WTC11 (cell line): Measurements from ENCODE around the gene ASIC2. TPM values are rescaled to one million over a fixed set of nuclear protein-coding genes. Genes with fewer than 3 reads are reported as not detected.

Source experiments
- ATAC-seq: fragments of 200-7000 bp; cut with Tn5 transposase; 2 replicates; pipeline ENCODE4 v1.10.0; 2021; ENCODE audit warnings: mild to moderate bottlenecking, moderate library complexity
- CTCF ChIA-PET: fragments of 300-600 bp; sonication (Branson Sonifier 250); formaldehyde crosslinking; loops from one replicate; lab custom pipeline; 2021; ENCODE audit warnings: antibody characterized with exemption; lab: Charles Lee
- POLR2A ChIA-PET: fragments of 350-600 bp; sonication (Branson Sonifier 250); formaldehyde crosslinking; loops from one replicate; lab custom pipeline; 2021; ENCODE audit warnings: antibody characterized with exemption; lab: Charles Lee
- DNase-seq: peaks from one replicate; pipeline ENCODE4 v3.0.0; 2021; ENCODE audit warnings: low spot score
- H3K27ac Mint-ChIP-seq: 2 replicates; pipeline ENCODE4 v1.8.0; 2021; ENCODE audit warnings: mixed read lengths
- H3K27me3 Mint-ChIP-seq: 2 replicates; pipeline ENCODE4 v1.8.0; 2021; ENCODE audit warnings: low read depth, mild to moderate bottlenecking, moderate library complexity, mixed read lengths
- H3K36me3 Mint-ChIP-seq: 2 replicates; pipeline ENCODE4 v1.8.0; 2021; ENCODE audit warnings: mixed read lengths
- H3K4me1 Mint-ChIP-seq: 2 replicates; pipeline ENCODE4 v1.8.0; 2022; ENCODE audit warnings: mixed read lengths
- H3K4me3 Mint-ChIP-seq: 2 replicates; pipeline ENCODE4 v1.8.0; 2021; ENCODE audit warnings: mild to moderate bottlenecking, moderate library complexity, mixed read lengths
- H3K9me3 Mint-ChIP-seq: 2 replicates; pipeline ENCODE4 v1.8.0; 2021; ENCODE audit warnings: mixed read lengths
- AFF4 ChIP-seq: sonication (generic); formaldehyde crosslinking; IDR thresholded peaks from 2 replicates; pipeline ENCODE4 v1.8.1; 2023; ENCODE audit warnings: mild to moderate bottlenecking, missing genetic modification reagents, borderline replicate concordance
- ELF4 ChIP-seq: sonication (generic); formaldehyde crosslinking; IDR thresholded peaks from 2 replicates; pipeline ENCODE4 v1.8.1; 2022; ENCODE audit warnings: low read depth, mild to moderate bottlenecking, moderate library complexity, missing genetic modification reagents
- GTF2I ChIP-seq: fragments of 250-450 bp; sonication (Bioruptor Pico); conservative IDR thresholded peaks from 2 replicates; pipeline ENCODE4 v1.4.0; 2021; ENCODE audit warnings: mild to moderate bottlenecking
- HMGA2 ChIP-seq: fragments of 250-450 bp; sonication (Bioruptor Pico); IDR thresholded peaks from 2 replicates; pipeline ENCODE4 v1.4.0; 2021; ENCODE audit warnings: mild to moderate bottlenecking, moderate library complexity
- KAT7 ChIP-seq: sonication (generic); formaldehyde crosslinking; IDR thresholded peaks from 2 replicates; pipeline ENCODE4 v1.8.1; 2023; ENCODE audit warnings: missing genetic modification reagents, mild to moderate bottlenecking, borderline replicate concordance
- MYBL2 ChIP-seq: sonication (generic); formaldehyde crosslinking; IDR thresholded peaks from 2 replicates; pipeline ENCODE4 v1.8.1; 2023; ENCODE audit warnings: mild to moderate bottlenecking, moderate library complexity, missing genetic modification reagents
- SMAD3 ChIP-seq: sonication (generic); formaldehyde crosslinking; IDR thresholded peaks from 2 replicates; pipeline ENCODE4 v1.8.0; 2022; ENCODE audit warnings: missing genetic modification reagents, mild to moderate bottlenecking, borderline replicate concordance
- TEAD1 ChIP-seq: sonication (generic); formaldehyde crosslinking; IDR thresholded peaks from 2 replicates; pipeline ENCODE4 v1.8.0; 2022; ENCODE audit warnings: mild to moderate bottlenecking, missing genetic modification reagents
- TP53 ChIP-seq: sonication (generic); formaldehyde crosslinking; IDR thresholded peaks from 2 replicates; pipeline ENCODE4 v1.8.1; 2023; ENCODE audit warnings: mild to moderate bottlenecking, missing genetic modification reagents
- ZNF219 ChIP-seq: sonication (generic); formaldehyde crosslinking; IDR thresholded peaks from 2 replicates; pipeline ENCODE4 v1.8.0; 2023; ENCODE audit warnings: missing genetic modification reagents, mild to moderate bottlenecking, borderline replicate concordance
- ZNF281 ChIP-seq: sonication (generic); formaldehyde crosslinking; IDR thresholded peaks from 2 replicates; pipeline ENCODE4 v1.8.0; 2023; ENCODE audit warnings: mild to moderate bottlenecking, missing genetic modification reagents
- total RNA-seq: library from RNA; stranded (reverse); gene quantifications from 3 replicates; pipeline ENCODE4 v1.2.3, GENCODE V29; 2021
- TF ChIP-seq, protein P1 (sequence below): sonication (generic); formaldehyde crosslinking; IDR thresholded peaks from 2 replicates; pipeline ENCODE4 v1.8.1; 2023; ENCODE audit warnings: mild to moderate bottlenecking, missing genetic modification reagents
- TF ChIP-seq, protein P2 (sequence below): sonication (generic); formaldehyde crosslinking; IDR thresholded peaks from 2 replicates; pipeline ENCODE4 v1.8.1; 2022; ENCODE audit warnings: low read depth, missing genetic modification reagents, borderline replicate concordance
- TF ChIP-seq, protein P3 (sequence below): fragments of 250-450 bp; sonication (Bioruptor Pico); IDR thresholded peaks from 2 replicates; pipeline ENCODE4 v1.9.0; 2021; ENCODE audit warnings: mild to moderate bottlenecking, borderline replicate concordance

ASIC2 gene
- total RNA-seq, 1 experiment from 2014 or later: 2.7 TPM

DNA sequence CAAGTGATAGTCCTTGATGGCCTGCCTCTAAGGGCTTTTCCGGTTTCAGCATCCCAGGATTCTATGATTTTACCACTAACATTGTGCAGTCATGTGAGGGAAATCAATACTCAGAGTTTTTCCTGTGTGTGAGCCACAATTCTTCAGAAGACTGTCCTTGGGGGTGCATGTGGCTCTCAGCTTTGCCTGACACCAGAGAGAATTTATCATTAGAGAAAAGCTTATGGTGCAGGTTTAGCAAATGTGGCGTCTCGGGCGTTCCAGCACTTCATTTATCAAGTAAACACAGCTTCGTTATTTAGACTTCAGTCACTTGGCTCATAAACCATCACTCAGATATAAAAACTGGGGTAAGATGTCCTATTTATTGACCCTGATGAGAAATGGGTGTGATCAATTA is 238.7 kb downstream of the ASIC2 start:
- TF ChIP-seq, protein P1, sequence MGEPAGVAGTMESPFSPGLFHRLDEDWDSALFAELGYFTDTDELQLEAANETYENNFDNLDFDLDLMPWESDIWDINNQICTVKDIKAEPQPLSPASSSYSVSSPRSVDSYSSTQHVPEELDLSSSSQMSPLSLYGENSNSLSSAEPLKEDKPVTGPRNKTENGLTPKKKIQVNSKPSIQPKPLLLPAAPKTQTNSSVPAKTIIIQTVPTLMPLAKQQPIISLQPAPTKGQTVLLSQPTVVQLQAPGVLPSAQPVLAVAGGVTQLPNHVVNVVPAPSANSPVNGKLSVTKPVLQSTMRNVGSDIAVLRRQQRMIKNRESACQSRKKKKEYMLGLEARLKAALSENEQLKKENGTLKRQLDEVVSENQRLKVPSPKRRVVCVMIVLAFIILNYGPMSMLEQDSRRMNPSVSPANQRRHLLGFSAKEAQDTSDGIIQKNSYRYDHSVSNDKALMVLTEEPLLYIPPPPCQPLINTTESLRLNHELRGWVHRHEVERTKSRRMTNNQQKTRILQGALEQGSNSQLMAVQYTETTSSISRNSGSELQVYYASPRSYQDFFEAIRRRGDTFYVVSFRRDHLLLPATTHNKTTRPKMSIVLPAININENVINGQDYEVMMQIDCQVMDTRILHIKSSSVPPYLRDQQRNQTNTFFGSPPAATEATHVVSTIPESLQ (CRISPR knock-in tag): no peak
- TF ChIP-seq SMAD3 (CRISPR knock-in tag) (no peak), AFF4 (CRISPR knock-in tag) (no peak), ELF4 (CRISPR knock-in tag) (no peak), ZNF281 (no peak), HMGA2 (CRISPR knock-in tag) (no peak), MYBL2 (CRISPR knock-in tag) (no peak)
- TF ChIP-seq, protein P2, sequence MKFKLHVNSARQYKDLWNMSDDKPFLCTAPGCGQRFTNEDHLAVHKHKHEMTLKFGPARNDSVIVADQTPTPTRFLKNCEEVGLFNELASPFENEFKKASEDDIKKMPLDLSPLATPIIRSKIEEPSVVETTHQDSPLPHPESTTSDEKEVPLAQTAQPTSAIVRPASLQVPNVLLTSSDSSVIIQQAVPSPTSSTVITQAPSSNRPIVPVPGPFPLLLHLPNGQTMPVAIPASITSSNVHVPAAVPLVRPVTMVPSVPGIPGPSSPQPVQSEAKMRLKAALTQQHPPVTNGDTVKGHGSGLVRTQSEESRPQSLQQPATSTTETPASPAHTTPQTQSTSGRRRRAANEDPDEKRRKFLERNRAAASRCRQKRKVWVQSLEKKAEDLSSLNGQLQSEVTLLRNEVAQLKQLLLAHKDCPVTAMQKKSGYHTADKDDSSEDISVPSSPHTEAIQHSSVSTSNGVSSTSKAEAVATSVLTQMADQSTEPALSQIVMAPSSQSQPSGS (CRISPR knock-in tag): no peak
- DNase-seq (no peak), ATAC-seq (no peak)
- POLR2A ChIA-PET: no interaction called here
- CTCF ChIA-PET: interaction anchor here (1.2 kb wide), 1 partner anchor 16 kb away, joined by 4 read pairs; no protein-coding TSS in a partner anchor
- H3K27ac Mint-ChIP-seq: no peak overlapping the region
- H3K36me3 Mint-ChIP-seq: no peaks in the 10 kb centered on the region
- H3K4me1 Mint-ChIP-seq: no peaks in the 10 kb centered on the region
- no peak overlapping the region for H3K4me3 Mint-ChIP-seq
- peaks cover 22% of the 10 kb centered on the region for H3K27me3 Mint-ChIP-seq
- H3K9me3 Mint-ChIP-seq: no peaks in the 10 kb centered on the region

- H3K27ac Mint-ChIP-seq: no peak overlapping the region
- H3K27me3 Mint-ChIP-seq: peaks cover 24% of the 10 kb centered on the region
- DNase-seq: no peak
- CTCF ChIA-PET: no interaction called here
- ATAC-seq: no peak
- POLR2A ChIA-PET: no interaction called here
- H3K9me3 Mint-ChIP-seq: no peaks in the 10 kb centered on the region
- H3K36me3 Mint-ChIP-seq: no peaks in the 10 kb centered on the region
- no peak overlapping the region for H3K4me3 Mint-ChIP-seq
- no peaks in the 10 kb centered on the region for H3K4me1 Mint-ChIP-seq
- TF ChIP-seq GTF2I (CRISPR knock-in tag): no peak
- TF ChIP-seq HMGA2 (CRISPR knock-in tag): no peak
- no peak for TF ChIP-seq TP53 (CRISPR knock-in tag)
- TF ChIP-seq ZNF281: no peak
- TF ChIP-seq, protein P3, sequence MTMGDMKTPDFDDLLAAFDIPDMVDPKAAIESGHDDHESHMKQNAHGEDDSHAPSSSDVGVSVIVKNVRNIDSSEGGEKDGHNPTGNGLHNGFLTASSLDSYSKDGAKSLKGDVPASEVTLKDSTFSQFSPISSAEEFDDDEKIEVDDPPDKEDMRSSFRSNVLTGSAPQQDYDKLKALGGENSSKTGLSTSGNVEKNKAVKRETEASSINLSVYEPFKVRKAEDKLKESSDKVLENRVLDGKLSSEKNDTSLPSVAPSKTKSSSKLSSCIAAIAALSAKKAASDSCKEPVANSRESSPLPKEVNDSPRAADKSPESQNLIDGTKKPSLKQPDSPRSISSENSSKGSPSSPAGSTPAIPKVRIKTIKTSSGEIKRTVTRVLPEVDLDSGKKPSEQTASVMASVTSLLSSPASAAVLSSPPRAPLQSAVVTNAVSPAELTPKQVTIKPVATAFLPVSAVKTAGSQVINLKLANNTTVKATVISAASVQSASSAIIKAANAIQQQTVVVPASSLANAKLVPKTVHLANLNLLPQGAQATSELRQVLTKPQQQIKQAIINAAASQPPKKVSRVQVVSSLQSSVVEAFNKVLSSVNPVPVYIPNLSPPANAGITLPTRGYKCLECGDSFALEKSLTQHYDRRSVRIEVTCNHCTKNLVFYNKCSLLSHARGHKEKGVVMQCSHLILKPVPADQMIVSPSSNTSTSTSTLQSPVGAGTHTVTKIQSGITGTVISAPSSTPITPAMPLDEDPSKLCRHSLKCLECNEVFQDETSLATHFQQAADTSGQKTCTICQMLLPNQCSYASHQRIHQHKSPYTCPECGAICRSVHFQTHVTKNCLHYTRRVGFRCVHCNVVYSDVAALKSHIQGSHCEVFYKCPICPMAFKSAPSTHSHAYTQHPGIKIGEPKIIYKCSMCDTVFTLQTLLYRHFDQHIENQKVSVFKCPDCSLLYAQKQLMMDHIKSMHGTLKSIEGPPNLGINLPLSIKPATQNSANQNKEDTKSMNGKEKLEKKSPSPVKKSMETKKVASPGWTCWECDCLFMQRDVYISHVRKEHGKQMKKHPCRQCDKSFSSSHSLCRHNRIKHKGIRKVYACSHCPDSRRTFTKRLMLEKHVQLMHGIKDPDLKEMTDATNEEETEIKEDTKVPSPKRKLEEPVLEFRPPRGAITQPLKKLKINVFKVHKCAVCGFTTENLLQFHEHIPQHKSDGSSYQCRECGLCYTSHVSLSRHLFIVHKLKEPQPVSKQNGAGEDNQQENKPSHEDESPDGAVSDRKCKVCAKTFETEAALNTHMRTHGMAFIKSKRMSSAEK (CRISPR knock-in tag): no peak
- no peak for TF ChIP-seq KAT7 (CRISPR knock-in tag)
- TF ChIP-seq TEAD1 (CRISPR knock-in tag): no peak
- TF ChIP-seq ZNF219 (CRISPR knock-in tag): no peak
Measured at GRCh38 chr17:33053676-33054075, 239.4 kb downstream of the ASIC2 start.
